Tibial nerve (tissue), 4 donors: ENCODE data around the gene SLC22A12. TPM values are rescaled to one million over a fixed set of nuclear protein-coding genes. Genes with fewer than 3 reads are reported as not detected.

Source experiments
- DNase-seq, 2 donors: peaks; one replicate each; pipeline ENCODE4 v3.0.0-alpha.2; 2019; ENCODE audit warnings: low spot score in 2 of 2
- H3K27ac ChIP-seq, 4 donors: fragments of 200-600 bp; sonication (generic) in 3 of 4; one replicate each; pipeline ENCODE4 v1.5.1; 2017 to 2019; ENCODE audit warnings: mild to moderate bottlenecking in 1 of 4
- H3K27me3 ChIP-seq, 2 donors: fragments of 200-600 bp; sonication (generic) in 1 of 2; one replicate each; pipeline versions ENCODE4 v1.5.1 to v1.6.0; 2017 to 2019
- H3K36me3 ChIP-seq, 3 donors: fragments of 200-600 bp; sonication (generic); one replicate each; pipeline ENCODE4 v1.5.1; 2018 to 2019
- H3K4me1 ChIP-seq, 4 donors: fragments of 200-600 bp; sonication (generic) in 3 of 4; one replicate each; pipeline ENCODE4 v1.5.1; 2017 to 2019
- H3K4me3 ChIP-seq, 4 donors: fragments of 200-600 bp; sonication (generic) in 3 of 4; one replicate each; pipeline ENCODE4 v1.5.1; 2017 to 2019; ENCODE audit warnings: mild to moderate bottlenecking in 1 of 4, moderate library complexity in 1 of 4
- H3K9me3 ChIP-seq, 4 donors: fragments of 200-600 bp; sonication (generic) in 3 of 4; one replicate each; pipeline ENCODE4 v1.5.1; 2017 to 2019
- CTCF ChIP-seq, 5 experiments: fragments of 200-600 bp in 3 of 5; fragments of 450-650 bp in 2 of 5; sonication (generic) in 3 of 5; IDR thresholded peaks; one replicate each; pipeline ENCODE4 v1.5.1; 2016 to 2019; ENCODE audit warnings: antibody characterized with exemption in 5 of 5, mild to moderate bottlenecking in 3 of 5, moderate library complexity in 2 of 5
- EP300 ChIP-seq, 2 donors: sonication (generic); formaldehyde crosslinking; IDR thresholded peaks; one replicate each; pipeline ENCODE4 v1.6.1; 2017; ENCODE audit warnings: antibody characterized with exemption in 2 of 2, mild to moderate bottlenecking in 1 of 2
- POLR2A ChIP-seq, 2 donors: fragments of 450-650 bp; IDR thresholded peaks; one replicate each; pipeline ENCODE4 v1.6.1; 2017; ENCODE audit warnings: antibody characterized with exemption in 2 of 2, mild to moderate bottlenecking in 2 of 2, moderate library complexity in 2 of 2
- WGBS, 2 donors: methylation state at CpG; one replicate each; pipeline ENCODE4 v1.1.5; 2018; 5-methylcytosine and 5-hydroxymethylcytosine counted together
- total RNA-seq, 4 donors: library from RNA; depleted of rRNA; stranded (reverse); fragments of >200 nt; gene quantifications; one replicate each; pipeline ENCODE4 v1.1.0, GENCODE V29; 2016

SLC22A12 gene
- total RNA-seq, 4 donors from 2014 or later: 0.30 TPM; not detected in 3

GRCh38 chr11:64581057-64581523 is 9.9 kb upstream of the SLC22A12 start:
- 78 to 81% methylated on average over 17 of the region's 17 CpGs for WGBS, 2 donors
- H3K27ac ChIP-seq: no peak overlapping the region

GRCh38 chr11:64582885-64583284 is 8.1 kb upstream of the SLC22A12 start:
- DNase-seq: no peak
- Histone ChIP-seq H3K27me3 (no peaks in the 10 kb centered on the region), H3K9me3 (peaks cover 0 to 8% (median 0%) of the 10 kb centered on the region in 4 donors), H3K4me3 (no peak overlapping the region), H3K36me3 (no peaks in the 10 kb centered on the region), H3K27ac (no peak overlapping the region), H3K4me1 (no peaks in the 10 kb centered on the region)
- WGBS, 2 donors: 89 to 97% methylated on average over 15 of the region's 15 CpGs
- TF ChIP-seq POLR2A (IDR thresholded peaks at IDR 0.05): no peak
- TF ChIP-seq EP300 (IDR thresholded peaks at IDR 0.05): no peak
- no peak for TF ChIP-seq CTCF (IDR thresholded peaks at IDR 0.05)

More at GRCh38 chr11:64581057-64581523, 9.9 kb upstream of the SLC22A12 start:
- Histone ChIP-seq H3K4me1 (no peaks in the 10 kb centered on the region), H3K9me3 (no peaks in the 10 kb centered on the region), H3K4me3 (no peak overlapping the region), H3K36me3 (no peaks in the 10 kb centered on the region), H3K27me3 (no peaks in the 10 kb centered on the region)
- no peak for DNase-seq
- TF ChIP-seq EP300 (IDR thresholded peaks at IDR 0.05) (no peak), CTCF (IDR thresholded peaks at IDR 0.05) (no peak), POLR2A (IDR thresholded peaks at IDR 0.05) (no peak)

- Histone ChIP-seq H3K27ac (no peak overlapping the region), H3K4me1 (no peaks in the 10 kb centered on the region), H3K4me3 (no peak overlapping the region), H3K36me3 (no peaks in the 10 kb centered on the region), H3K27me3 (no peaks in the 10 kb centered on the region), H3K9me3 (peaks cover 0 to 15% (median 0%) of the 10 kb centered on the region in 4 donors)
- DNase-seq: no peak
- no peak for TF ChIP-seq CTCF (IDR thresholded peaks at IDR 0.05)
- no peak for TF ChIP-seq POLR2A (IDR thresholded peaks at IDR 0.05)
- TF ChIP-seq EP300 (IDR thresholded peaks at IDR 0.05): no peak
- WGBS, 2 donors: 82 to 88% methylated on average over 27 to 28 of the region's 28 CpGs
These were observed 7.4 kb upstream of the SLC22A12 start for GRCh38 chr11:64583296-64584262.

GRCh38 chr11:64585150-64585549 is 5.9 kb upstream of the SLC22A12 start:
- 68 to 74% methylated on average over 8 of the region's 8 CpGs for WGBS, 2 donors
- DNase-seq: no peak
- peaks cover 0 to 23% (median 0%) of the 10 kb centered on the region in 4 donors for H3K9me3 ChIP-seq

More at GRCh38 chr11:64585150-64585549, 5.9 kb upstream of the SLC22A12 start:
- H3K36me3 ChIP-seq: no peaks in the 10 kb centered on the region
- H3K27me3 ChIP-seq: no peaks in the 10 kb centered on the region
- H3K4me3 ChIP-seq: no peak overlapping the region
- no peak for TF ChIP-seq CTCF (IDR thresholded peaks at IDR 0.05)
- TF ChIP-seq EP300 (IDR thresholded peaks at IDR 0.05): no peak
- no peak for TF ChIP-seq POLR2A (IDR thresholded peaks at IDR 0.05)
- no peaks in the 10 kb centered on the region for H3K4me1 ChIP-seq
- H3K27ac ChIP-seq: no peak overlapping the region
